Measurements from ENCODE around the gene TEAD2.
"Not testable (repeated sequence)": the region's sequence is repeated elsewhere in the genome, so short reads cannot be mapped to it uniquely, and the experiment has no call there.

TEAD2 gene

GRCh38 chr19:49333418-49333805, 28.8 kb downstream of the TEAD2 start:
- DNase-seq (no peak), ATAC-seq (peak; percentile 1)
- H3K4me1 Mint-ChIP-seq: peaks cover 94% of the 10 kb centered on the region
- peak overlapping the region; percentile 93 to 99 for H3K27ac Mint-ChIP-seq
- H3K4me3 Mint-ChIP-seq: peak overlapping the region; percentile 82 to 93
- no peaks in the 10 kb centered on the region for H3K27me3 Mint-ChIP-seq
- H3K9me3 Mint-ChIP-seq: no peaks in the 10 kb centered on the region

- peaks cover 94% of the 10 kb centered on the region for H3K4me1 Mint-ChIP-seq
- ATAC-seq, H3K27me3 Mint-ChIP-seq, H3K9me3 Mint-ChIP-seq, DNase-seq: not testable (repeated sequence)
- peak overlapping the region; percentile 83 to 99 for H3K27ac Mint-ChIP-seq
- H3K4me3 Mint-ChIP-seq: peak overlapping the region; percentile 82 to 93
Observed at GRCh38 chr19:49332691-49333417, 29.4 kb downstream of the TEAD2 start.

- Mint-ChIP-seq H3K27me3 (no peaks in the 10 kb centered on the region), H3K9me3 (no peaks in the 10 kb centered on the region), H3K4me3 (peak overlapping the region; percentile 36 to 45), H3K27ac (no peak overlapping the region), H3K4me1 (peaks cover 89% of the 10 kb centered on the region)
- peak; percentile 59 to 70 for DNase-seq
- ATAC-seq: peak; percentile 81
Observed at GRCh38 chr19:49331616-49332055, 30.6 kb downstream of the TEAD2 start.

GRCh38 chr19:49331187-49331586, 31.0 kb downstream of the TEAD2 start:
- not testable (repeated sequence) for H3K27me3 Mint-ChIP-seq, H3K9me3 Mint-ChIP-seq, ATAC-seq, DNase-seq, H3K27ac Mint-ChIP-seq
- H3K4me1 Mint-ChIP-seq: peaks cover 87% of the 10 kb centered on the region
- H3K4me3 Mint-ChIP-seq: peak overlapping the region; percentile 36 to 45

- H3K27ac Mint-ChIP-seq: no peak overlapping the region
- no peaks in the 10 kb centered on the region for H3K9me3 Mint-ChIP-seq
- ATAC-seq: no peak
- H3K4me1 Mint-ChIP-seq: peaks cover 68% of the 10 kb centered on the region
- H3K4me3 Mint-ChIP-seq: no peak overlapping the region
- no peak for DNase-seq
- no peaks in the 10 kb centered on the region for H3K27me3 Mint-ChIP-seq
Observed at GRCh38 chr19:49328741-49329140, 33.5 kb downstream of the TEAD2 start.

- peak overlapping the region in 1 of 2 donors; percentile 45 for H3K27ac Mint-ChIP-seq
- H3K4me3 Mint-ChIP-seq: peak overlapping the region in 1 of 2 donors; percentile 9
- H3K4me1 Mint-ChIP-seq: peaks cover 60% of the 10 kb centered on the region
Observed at GRCh38 chr19:49327878-49328544, 34.2 kb downstream of the TEAD2 start.

GRCh38 chr19:49326165-49326704, 36.0 kb downstream of the TEAD2 start:
- no peak overlapping the region for H3K27ac Mint-ChIP-seq
- H3K27me3 Mint-ChIP-seq: no peaks in the 10 kb centered on the region
- H3K9me3 Mint-ChIP-seq: no peaks in the 10 kb centered on the region
- DNase-seq: no peak
- no peak overlapping the region for H3K4me3 Mint-ChIP-seq
- no peak for ATAC-seq
- peaks cover 43% of the 10 kb centered on the region for H3K4me1 Mint-ChIP-seq

More at GRCh38 chr19:49327878-49328544, 34.2 kb downstream of the TEAD2 start:
- DNase-seq (peak; percentile 36 to 47), ATAC-seq (peak; percentile 51)
- Mint-ChIP-seq H3K27me3 (no peaks in the 10 kb centered on the region), H3K9me3 (no peaks in the 10 kb centered on the region)

GRCh38 chr19:49325756-49326155, 36.5 kb downstream of the TEAD2 start:
- ATAC-seq, H3K9me3 Mint-ChIP-seq, DNase-seq, H3K27me3 Mint-ChIP-seq, H3K4me3 Mint-ChIP-seq, H3K27ac Mint-ChIP-seq: not testable (repeated sequence)
- peaks cover 38% of the 10 kb centered on the region for H3K4me1 Mint-ChIP-seq

- Mint-ChIP-seq H3K27me3 (no peaks in the 10 kb centered on the region), H3K4me1 (peaks cover 31% of the 10 kb centered on the region), H3K9me3 (no peaks in the 10 kb centered on the region), H3K4me3 (no peak within 1 kb of the TSS), H3K27ac (no peak within 1 kb of the TSS)
- ATAC-seq (no peak), DNase-seq (no peak)
Observed at GRCh38 chr19:49324801-49325576, 37.2 kb downstream of the TEAD2 start, which contains the start of gene SLC6A16. SLC6A16 (minus strand) TSS chr19:49325191; CDS start chr19:49311347, 13,844 bp downstream.

GRCh38 chr19:49318296-49318695, 43.9 kb downstream of the TEAD2 start:
- Mint-ChIP-seq H3K4me3 (no peak overlapping the region), H3K27me3 (no peaks in the 10 kb centered on the region), H3K4me1 (peaks cover 8% of the 10 kb centered on the region), H3K27ac (no peak overlapping the region), H3K9me3 (peaks cover 4 to 18% of the 10 kb centered on the region in 2 donors)
- no peak for ATAC-seq
- DNase-seq: no peak

- H3K4me1 Mint-ChIP-seq: peaks cover 9% of the 10 kb centered on the region
- H3K9me3 Mint-ChIP-seq: peaks cover 4 to 18% of the 10 kb centered on the region in 2 donors
- H3K27me3 Mint-ChIP-seq: no peaks in the 10 kb centered on the region
- H3K27ac Mint-ChIP-seq: no peak overlapping the region
- ATAC-seq (no peak), DNase-seq (no peak)
- H3K4me3 Mint-ChIP-seq: no peak overlapping the region
Observed at GRCh38 chr19:49316284-49316683, 45.9 kb downstream of the TEAD2 start.

GRCh38 chr19:49315111-49315510, 47.1 kb downstream of the TEAD2 start:
- Mint-ChIP-seq H3K4me3 (no peak overlapping the region), H3K9me3 (peaks cover 4 to 18% of the 10 kb centered on the region in 2 donors), H3K4me1 (peaks cover 13% of the 10 kb centered on the region), H3K27me3 (no peaks in the 10 kb centered on the region), H3K27ac (no peak overlapping the region)
- DNase-seq (no peak), ATAC-seq (no peak)

GRCh38 chr19:49309087-49309486, 53.1 kb downstream of the TEAD2 start:
- Mint-ChIP-seq H3K4me1 (peaks cover 5% of the 10 kb centered on the region), H3K27ac (peak overlapping the region in 1 of 2 donors; percentile 42), H3K27me3 (no peaks in the 10 kb centered on the region)

GRCh38 chr19:49306734-49307133, 55.5 kb downstream of the TEAD2 start:
- H3K9me3 Mint-ChIP-seq, DNase-seq, H3K27ac Mint-ChIP-seq, H3K27me3 Mint-ChIP-seq, H3K4me1 Mint-ChIP-seq, H3K4me3 Mint-ChIP-seq, ATAC-seq: not testable (repeated sequence)

More at GRCh38 chr19:49309087-49309486, 53.1 kb downstream of the TEAD2 start:
- DNase-seq: no peak
- no peak for ATAC-seq
- Mint-ChIP-seq H3K4me3 (no peak overlapping the region), H3K9me3 (no peaks in the 10 kb centered on the region)

- Mint-ChIP-seq H3K27ac (no peak overlapping the region), H3K4me3 (no peak overlapping the region), H3K9me3 (no peaks in the 10 kb centered on the region), H3K4me1 (peaks cover 10% of the 10 kb centered on the region), H3K27me3 (no peaks in the 10 kb centered on the region)
- DNase-seq (no peak), ATAC-seq (no peak)
Observed at GRCh38 chr19:49301866-49302252, 60.4 kb downstream of the TEAD2 start.
